Measurements from ENCODE around the gene CLTA.
"Not testable (repeated sequence)": the region's sequence is repeated elsewhere in the genome, so short reads cannot be mapped to it uniquely, and the experiment has no call there.

The CLTA gene

GRCh38 chr9:36222449-36222848 is 31.7 kb downstream of the CLTA start:
- POLR2A ChIA-PET, result interaction anchor here (0.6 to 0.7 kb wide), 2 partner anchors 16 to 119 kb away, joined by 3 read pairs; no protein-coding TSS in a partner anchor
- CTCF ChIA-PET, result no interaction called here
- TF ChIP-seq, protein P1, sequence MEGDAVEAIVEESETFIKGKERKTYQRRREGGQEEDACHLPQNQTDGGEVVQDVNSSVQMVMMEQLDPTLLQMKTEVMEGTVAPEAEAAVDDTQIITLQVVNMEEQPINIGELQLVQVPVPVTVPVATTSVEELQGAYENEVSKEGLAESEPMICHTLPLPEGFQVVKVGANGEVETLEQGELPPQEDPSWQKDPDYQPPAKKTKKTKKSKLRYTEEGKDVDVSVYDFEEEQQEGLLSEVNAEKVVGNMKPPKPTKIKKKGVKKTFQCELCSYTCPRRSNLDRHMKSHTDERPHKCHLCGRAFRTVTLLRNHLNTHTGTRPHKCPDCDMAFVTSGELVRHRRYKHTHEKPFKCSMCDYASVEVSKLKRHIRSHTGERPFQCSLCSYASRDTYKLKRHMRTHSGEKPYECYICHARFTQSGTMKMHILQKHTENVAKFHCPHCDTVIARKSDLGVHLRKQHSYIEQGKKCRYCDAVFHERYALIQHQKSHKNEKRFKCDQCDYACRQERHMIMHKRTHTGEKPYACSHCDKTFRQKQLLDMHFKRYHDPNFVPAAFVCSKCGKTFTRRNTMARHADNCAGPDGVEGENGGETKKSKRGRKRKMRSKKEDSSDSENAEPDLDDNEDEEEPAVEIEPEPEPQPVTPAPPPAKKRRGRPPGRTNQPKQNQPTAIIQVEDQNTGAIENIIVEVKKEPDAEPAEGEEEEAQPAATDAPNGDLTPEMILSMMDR (IDR thresholded peaks at IDR 0.05; ENCODE audit: control extremely low read depth, extremely low read depth, low read depth, missing control alignments), result no peak
- DNase-seq (ENCODE audit: extremely low spot score), result no peak

- ChIA-PET CTCF (interaction anchor here (0.8 kb wide), 1 partner anchor 92 kb away, joined by 3 read pairs; no protein-coding TSS in a partner anchor), POLR2A (no interaction called here)
- TF ChIP-seq, protein P1 (IDR thresholded peaks at IDR 0.05; ENCODE audit: control extremely low read depth, extremely low read depth, low read depth, missing control alignments), result no peak
- DNase-seq (ENCODE audit: extremely low spot score), result no peak
Measured at GRCh38 chr9:36237230-36237629, 46.5 kb downstream of the CLTA start.

DNA sequence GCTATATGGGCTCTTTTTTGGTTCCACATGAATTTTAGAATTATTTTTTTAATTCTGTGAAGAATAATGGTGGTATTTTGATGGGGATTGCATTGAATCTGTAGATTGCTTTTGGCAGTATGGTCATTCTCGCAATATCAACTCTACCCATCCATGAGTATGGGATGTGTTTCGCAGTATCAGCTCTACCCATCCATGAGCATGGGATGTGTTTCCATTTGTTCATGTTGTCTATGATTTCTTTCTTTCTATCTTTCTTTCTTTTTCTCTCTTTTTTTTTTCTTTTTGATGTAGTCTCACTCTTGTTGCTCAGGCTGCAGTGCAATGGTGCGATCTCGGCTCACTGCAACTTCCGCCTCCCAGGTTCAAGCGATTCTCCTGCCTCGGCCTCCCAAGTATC is 48.5 kb downstream of the CLTA start:
- POLR2A ChIA-PET; DNase-seq (ENCODE audit: extremely low spot score); CTCF ChIA-PET: not testable (repeated sequence)

- CTCF ChIA-PET; POLR2A ChIA-PET; DNase-seq (ENCODE audit: extremely low spot score): not testable (repeated sequence)
Measured at GRCh38 chr9:36239675-36240074, 49.0 kb downstream of the CLTA start.

- POLR2A ChIA-PET, result no interaction called here
Measured at GRCh38 chr9:36245906-36246305, 55.2 kb downstream of the CLTA start.

DNA sequence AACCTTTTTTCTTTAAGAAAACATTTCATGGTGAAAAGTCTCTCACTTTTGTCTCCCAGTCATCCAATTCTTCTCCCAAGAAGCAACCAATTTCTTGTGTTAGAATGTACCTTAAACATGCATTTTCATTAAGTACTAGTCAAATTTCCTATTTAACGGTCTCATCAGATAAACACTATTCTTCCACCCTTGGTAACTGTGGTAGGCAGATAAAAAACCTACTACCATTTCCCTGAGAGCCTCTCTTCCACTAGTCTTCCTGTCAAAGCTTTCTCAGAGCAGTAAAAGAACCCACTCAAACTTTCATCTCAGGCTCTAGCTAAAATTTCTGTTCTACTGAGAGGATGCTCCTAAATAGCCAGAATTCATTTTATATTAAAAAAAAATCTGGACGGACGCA is 56.6 kb downstream of the CLTA start:
- POLR2A ChIA-PET, result no interaction called here
- TF ChIP-seq, protein P1 (IDR thresholded peaks at IDR 0.05; ENCODE audit: control extremely low read depth, extremely low read depth, low read depth, missing control alignments), result no peak
- CTCF ChIA-PET, result interaction anchor here (2.0 to 4.3 kb wide), 2 partner anchors 11 to 81 kb away, joined by 15 to 57 read pairs; partner anchors contain the start of gene GNE
- DNase-seq (ENCODE audit: extremely low spot score), result no peak

More at GRCh38 chr9:36245906-36246305, 55.2 kb downstream of the CLTA start:
- no peak for DNase-seq (ENCODE audit: extremely low spot score)
- TF ChIP-seq, protein P1 (IDR thresholded peaks at IDR 0.05; ENCODE audit: control extremely low read depth, extremely low read depth, low read depth, missing control alignments), result no peak
- CTCF ChIA-PET, result no interaction called here

GRCh38 chr9:36248061-36248460 is 57.3 kb downstream of the CLTA start:
- CTCF ChIA-PET, result interaction anchor here (2.0 to 4.3 kb wide), 2 partner anchors 10 to 80 kb away, joined by 15 to 57 read pairs; partner anchors contain the start of gene GNE
- DNase-seq (ENCODE audit: extremely low spot score); POLR2A ChIA-PET: not testable (repeated sequence)

DNA sequence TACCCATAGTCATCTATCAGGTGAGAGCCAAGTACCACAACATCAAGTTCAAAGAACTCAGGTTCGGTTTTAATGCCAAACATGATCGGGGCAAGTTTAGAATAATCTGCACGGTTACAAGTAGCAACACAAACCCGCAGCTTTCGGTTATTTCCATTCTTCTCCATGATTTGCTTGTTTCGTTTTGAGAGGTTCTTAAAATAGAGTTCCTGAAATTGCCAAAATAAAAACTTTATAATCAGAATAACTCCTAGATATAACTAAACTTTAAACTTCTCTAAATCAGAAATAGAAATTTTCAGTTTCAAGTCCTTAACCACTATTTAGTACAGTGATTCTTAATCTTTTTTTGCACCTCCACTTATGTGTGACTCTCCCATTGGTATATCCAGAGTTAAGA is 58.5 kb downstream of the CLTA start:
- ChIA-PET POLR2A (interaction anchor here (1.0 kb wide), 1 partner anchor 9 kb away, joined by 4 read pairs; the partner anchor contains the start of gene GNE), CTCF (interaction anchor here (1.0 to 4.3 kb wide), 4 partner anchors 9 to 79 kb away, joined by 3 to 57 read pairs (median 9); partner anchors contain the start of gene GNE)
- TF ChIP-seq, protein P1 (IDR thresholded peaks at IDR 0.05; ENCODE audit: control extremely low read depth, extremely low read depth, low read depth, missing control alignments), result no peak
- no peak for DNase-seq (ENCODE audit: extremely low spot score)
